Mucosa of gallbladder (tissue), 1 donor: ENCODE data around the gene ADGRA1. TPM values are rescaled to one million over a fixed set of nuclear protein-coding genes. Genes with fewer than 3 reads are reported as not detected.

Experiments used
- DNase-seq: peaks from one replicate; pipeline ENCODE4 v3.0.0-alpha.2; 2020; ENCODE audit warnings: low spot score
- total RNA-seq: library from RNA; stranded (reverse); gene quantifications from one replicate; pipeline ENCODE4 v1.2.1, GENCODE V29; 2021
- donor health status: DM: no; HTN: no; CAD: no.

Gene ADGRA1
- total RNA-seq, 1 donor from 2014 or later, result not detected

DNA sequence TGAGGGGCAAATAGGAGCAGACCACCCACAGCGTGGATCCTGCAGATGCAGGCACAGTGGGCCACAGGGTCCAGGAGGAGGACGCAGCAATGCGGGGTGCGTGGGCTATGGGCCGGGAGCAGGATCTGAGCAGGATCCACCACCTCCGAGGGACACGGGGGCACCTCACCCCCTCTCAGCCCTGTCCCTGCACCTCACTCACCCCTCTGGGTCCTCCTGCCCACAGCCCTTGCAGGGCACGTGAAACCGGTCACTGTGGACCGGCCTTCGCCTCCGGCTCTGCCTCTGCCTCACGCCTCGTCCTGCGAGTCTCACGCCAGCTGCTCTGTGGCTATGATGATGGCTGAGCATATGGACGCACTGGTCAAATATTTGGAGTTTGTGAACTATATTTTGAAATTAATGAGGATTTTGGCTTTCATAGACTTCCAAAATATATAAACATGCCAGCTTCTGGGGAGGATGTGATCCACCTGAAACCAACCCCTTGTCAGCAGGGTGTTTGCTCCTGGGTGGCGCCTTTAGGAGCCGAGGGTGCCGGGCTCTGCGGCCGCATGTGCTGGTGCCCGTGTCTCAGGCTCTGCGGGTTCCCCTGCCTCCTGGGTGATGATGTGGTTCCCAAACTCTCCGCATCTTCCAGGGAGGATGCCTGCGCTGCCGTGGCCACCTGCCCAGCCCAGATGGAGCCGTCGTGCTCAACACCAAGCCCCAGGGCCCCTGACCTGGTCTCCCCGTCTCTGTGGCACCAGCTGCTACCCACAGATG, 11.3 kb upstream of the ADGRA1 start:
- no peak for DNase-seq

DNA sequence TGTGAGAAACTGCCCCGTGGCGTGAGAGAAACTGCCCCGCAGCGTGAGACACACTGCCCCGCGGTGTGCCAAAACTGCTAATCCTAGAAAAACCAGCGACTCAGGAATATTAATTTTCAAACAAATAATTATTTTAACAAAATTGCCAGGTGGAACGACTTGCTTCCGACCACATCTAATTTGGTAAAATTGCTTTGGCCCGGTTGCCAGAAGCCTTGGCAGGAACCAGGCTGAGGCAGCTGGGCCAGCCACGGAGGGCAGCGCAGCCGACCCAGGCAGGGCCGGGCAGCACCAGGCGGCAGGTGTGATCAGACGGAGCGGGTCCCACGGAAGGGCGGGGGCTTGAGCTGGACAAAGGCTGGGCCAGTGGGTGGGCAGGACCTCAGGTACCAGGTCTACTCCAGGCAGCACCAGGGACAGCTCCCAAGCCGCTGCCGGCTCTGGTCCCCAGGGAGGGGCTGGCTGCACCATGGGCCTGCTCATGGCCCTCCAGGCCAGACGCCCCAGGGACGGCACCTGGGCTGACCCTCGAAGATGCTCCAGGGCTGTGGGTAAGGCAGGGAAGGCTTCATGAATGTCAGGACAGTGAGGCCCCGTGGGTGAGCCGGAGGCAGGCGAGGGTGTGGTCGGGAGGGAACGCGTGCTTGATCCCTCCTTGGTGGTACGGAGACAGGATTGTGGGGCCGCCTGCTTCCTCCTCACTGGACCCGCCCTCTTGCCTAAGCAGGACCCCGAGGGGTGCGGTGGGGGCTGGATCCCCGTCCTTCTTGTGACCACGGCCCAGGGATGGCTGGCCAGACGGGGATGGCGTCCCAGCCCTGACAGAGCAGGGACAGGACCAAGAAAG, 7.7 kb upstream of the ADGRA1 start:
- no peak for DNase-seq

DNA sequence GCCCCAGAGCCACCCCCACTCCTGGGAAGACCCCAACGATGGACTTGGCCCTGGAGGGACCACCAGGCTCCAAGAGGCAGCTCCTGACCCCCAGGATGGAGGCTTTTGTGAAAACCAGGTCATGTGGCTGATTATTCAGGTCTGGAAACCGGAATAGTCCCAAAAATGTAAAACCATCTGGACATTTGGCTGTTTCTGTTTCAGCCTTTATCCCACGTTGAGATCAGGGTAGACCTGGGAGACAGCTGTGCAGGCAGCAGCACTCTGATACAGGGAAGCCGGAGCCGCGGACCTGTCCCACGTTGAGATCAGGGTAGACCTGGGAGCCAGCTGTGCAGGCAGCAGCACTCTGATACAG, 7.1 kb upstream of the ADGRA1 start:
- DNase-seq, result no peak

DNA sequence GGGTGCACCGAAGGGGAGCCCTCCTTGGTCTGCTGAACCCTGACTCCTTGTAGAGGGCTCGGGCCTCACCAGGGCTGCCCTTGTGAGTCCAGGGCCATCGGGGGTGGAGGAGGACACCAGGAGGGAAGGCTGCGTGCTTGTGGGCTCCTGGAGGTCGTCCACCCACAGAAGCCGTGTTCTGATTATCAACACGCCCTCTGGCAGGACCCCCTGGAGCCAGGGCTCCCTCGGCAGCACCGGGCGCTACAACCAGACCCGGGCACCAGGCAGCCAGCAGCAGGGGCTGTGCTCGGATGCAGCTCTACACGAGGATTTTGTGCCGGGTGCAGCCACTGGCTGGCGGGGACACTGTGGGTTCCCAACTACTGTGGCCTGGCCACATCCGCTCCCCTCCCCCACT, 6.1 kb upstream of the ADGRA1 start:
- DNase-seq, result no peak

DNA sequence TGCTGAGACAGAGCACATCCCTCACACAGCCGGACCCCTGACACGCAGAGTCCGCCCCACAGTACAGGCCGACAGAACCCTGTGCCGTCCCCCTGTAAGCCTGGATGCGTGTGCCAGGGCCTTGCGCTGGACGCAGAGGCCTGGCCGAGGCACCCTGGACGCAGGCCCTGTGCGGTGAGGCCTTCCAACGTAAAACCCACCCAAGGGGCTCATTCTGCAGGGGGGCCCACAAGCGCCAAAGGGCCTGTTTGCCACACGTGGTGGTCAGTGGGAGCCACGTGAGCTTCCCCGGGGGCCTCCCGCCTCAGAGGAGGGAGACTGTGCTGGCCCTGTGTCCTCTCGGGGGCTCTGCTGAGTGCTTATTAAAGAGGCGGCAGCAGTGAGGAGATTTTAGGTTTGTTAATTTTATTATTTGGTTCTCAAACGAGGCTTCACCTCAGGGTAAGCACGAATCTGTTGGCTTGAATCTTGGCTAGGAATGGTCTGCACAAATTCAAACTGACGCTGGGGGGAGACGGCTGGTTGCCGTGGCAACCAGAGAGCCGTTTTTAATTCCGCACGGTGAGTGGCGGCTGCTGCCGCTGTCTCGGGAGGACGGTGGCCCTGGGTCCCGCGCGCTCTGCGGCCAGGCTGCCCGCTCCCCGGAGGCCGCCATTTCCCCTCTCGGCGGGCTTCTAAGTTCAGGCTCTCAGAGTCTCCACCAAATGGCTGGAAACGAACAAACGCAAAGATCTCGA, 4.9 kb upstream of the ADGRA1 start:
- DNase-seq, result no peak

DNA sequence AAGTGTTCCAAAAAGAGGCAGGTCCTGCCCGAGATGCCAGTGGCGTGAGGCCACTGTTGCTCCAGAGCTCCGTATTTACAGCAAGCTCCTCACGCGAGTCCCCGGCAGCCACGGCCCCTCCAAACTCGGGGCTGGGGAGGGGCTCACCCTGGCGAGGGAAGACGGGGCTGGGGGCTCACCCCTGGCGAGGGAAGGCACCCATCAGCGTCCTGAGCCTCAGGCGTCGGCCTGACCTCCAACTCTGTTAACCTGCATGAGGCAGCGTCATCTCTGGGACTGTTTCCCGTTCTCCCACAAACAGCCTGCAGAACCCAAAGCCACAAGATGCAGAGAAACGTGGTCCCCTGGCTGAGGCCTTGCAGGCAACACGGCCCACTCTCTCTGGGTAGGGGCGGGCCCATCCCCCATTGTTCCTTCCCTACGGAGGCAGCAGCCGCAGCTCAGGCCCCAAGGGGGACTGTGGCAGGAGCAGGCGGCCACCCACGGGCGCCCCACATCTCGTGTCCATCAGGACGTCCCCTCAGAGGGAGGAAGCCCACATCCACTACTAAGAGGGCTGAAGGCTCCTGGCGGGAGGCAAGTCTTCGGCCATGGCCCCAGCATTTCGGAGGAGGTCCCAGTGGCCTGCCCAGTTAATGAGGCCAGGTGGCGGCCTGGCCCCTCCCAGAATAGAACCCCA, 4.2 kb upstream of the ADGRA1 start:
- DNase-seq, result no peak

DNA sequence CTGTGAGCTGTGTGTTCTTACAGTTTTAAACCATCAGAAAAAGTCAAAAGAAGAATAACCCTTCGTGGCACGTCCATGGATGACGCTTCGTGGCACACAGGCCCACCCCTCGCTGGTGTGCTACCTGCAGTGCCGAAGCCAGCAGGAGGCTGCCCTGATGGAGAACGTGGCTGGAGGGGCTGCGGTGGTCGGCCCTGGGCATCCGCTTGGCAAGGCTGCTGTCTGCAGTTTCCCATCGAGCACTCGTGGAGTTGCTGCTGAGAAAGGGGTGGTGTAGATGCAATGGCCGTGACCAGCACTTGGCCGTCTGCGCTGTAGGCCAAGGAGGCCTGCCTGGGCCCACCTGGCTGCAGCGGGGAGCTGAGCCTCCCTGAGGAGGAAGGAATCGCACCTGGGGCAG, 3.2 kb upstream of the ADGRA1 start:
- DNase-seq, result no peak

DNA sequence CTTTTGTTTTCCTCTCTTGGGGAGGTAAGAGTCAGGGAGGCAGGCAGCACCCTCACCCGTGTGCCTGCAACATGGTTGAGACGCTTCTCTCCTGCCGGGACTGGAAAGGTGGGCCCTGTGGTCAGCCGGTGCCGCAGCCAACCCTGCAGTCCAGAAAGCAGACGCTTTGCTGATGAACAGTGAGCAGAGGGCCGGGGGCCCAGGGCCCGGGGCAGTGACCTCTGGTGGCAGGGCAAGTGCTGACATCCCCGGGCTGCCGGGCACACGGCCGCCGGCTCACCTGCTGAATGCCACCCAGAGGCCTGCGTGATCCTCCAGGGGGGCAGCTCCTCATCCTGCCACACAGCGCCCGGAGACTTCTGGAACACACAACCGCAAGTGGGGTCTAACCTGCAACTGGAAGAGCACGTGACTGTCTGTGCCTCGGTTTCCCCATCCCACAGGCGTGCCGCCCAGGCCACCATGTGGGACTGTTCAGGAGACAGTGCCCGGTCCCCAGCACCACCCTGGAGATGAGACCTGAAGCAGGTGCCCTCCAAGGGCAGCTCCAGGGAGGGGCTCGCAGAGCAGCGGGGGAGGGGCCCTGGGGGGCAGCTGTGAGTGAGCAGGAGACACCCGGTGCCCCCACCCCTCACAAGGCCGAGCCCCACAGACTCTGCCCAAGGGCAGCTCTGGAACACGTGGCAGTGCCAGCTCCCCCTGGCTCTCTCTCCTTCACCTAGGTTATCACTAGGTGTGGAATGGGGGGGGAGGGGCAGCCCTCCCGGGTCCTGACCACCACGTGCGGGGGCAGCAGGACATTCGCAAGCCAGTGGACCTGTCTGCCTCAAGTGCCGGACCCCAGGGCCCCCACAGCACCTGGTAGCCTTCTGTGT, 2.2 kb upstream of the ADGRA1 start:
- DNase-seq, result no peak

DNA sequence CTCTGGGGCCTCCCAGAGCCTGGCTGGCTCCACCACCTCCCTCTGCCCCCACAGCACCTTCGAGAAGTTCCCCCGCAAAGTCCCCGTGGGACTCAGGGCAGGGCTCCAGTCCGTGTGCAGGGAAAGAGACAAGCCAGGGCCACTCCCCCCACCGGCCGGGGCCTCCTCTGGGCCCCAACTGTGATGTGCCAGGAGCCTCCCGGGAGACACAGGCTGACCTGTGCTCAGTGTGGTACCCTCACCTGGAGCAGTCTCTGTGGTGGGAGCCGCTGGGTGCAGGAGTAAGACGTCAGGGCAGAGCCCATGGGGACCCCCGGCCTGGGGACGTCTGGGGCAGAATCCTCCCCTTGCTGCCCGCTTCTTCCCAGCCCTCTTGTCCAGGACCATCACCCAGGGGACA, 1.5 kb upstream of the ADGRA1 start:
- DNase-seq, result no peak

DNA sequence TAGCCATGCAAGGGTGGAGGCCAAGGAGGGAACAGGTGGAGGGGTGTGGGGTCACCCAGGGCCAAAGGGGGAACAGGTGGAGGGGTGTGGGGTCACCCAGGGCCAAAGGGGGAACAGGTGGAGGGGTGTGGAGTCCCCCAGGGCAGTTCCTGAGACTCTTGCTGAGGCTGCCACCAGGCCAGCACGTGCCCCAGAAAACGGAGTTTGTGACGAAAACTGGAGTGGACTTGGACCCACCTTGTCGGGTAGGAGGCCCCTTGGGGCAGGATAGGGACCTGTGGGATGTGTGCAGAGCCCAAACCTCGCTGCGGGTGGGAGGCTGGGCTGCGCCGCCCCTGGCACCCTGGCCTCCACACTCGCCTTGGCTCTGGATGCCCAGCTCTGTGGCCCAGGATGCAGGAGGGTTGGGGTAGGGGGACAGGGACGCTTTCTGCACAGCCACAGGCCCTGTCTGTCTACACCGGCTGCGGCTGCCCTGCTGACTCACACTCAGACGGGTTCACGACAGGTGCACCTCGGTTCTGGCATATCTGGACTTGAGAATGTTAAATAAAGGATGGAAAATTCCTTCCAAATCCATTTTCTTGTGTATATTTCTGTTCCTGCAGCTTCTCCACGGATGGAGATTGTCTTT, 562 bp upstream of the ADGRA1 start:
- DNase-seq, result no peak

DNA sequence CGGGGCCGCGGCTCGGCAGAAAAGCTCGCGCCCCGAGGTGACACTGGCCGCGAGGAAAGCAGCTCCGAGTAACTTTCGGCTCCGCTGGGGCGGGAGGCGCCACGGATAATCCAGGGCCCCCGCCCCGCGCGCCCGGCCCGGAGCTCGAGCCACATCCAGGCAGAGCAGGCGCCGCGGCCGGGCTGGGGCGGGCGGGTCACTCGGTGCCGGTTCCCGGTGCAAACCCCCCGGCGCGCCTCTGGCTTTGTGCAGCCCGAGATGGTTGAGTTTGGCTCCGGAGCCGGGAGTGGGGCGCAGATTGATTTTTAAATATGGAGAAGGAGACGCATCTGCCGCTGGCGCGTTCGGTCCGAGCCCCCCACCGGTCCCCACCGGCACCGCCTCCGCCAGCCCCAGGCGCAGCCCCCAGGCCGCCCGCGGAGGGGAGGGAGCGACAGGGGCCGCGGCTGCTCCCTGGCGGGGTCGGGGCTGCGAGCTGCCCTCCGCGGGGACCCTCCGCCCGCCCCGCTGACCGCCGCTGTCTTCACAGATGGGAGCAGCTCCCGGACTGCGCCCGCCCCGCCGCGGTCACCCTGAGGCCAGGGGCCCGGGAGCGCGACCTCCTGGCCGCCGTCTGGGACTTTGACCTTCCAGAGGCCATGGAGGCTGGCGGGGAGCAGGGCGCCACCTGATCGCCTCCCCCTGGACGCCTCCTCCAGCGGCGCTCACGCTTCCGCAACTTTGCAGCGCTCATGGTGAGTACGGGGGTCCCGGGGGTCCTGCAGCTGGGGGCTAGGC, 643 bp downstream of the ADGRA1 start:
- no peak for DNase-seq

DNA sequence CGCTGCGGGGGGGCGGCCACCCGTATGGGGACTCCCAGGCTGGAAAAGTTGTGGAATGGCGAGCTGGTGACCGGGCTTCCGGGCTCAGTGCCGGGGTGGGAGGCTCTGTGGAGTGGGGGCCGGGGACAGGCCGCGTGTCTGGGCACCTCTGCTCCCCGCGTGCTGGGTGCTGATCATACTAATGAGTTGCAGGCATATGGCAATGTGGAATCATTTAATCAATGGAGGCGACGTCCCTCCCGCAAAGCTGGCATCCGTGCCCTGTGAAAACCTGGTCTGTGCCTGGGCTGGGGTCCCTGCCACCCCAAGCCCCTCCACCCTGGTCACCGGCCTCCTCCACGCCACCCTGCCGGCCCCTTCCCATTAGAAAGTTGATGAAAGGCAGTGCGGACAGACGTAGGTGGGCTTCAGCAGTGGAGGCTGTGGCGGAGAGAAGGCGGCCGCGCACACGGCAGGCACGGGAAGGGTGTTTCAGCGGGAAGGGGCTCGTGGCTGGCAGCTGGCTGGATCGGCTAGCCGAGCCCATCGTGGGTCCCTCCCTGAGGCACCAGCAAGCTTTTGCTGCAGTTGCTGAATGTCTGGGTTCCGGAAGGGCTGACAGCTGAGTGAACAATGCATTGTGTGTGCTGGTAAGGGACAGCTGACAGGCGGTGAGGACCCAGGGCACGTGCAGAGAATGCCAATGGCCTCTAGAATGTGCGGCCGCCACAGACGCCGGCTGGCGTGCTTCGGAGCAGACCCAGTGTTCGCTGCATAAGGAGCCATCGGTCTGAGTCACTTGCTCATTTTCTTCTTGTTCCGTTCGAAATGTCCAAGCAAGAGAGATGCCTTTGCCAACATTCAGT, 1.5 kb downstream of the ADGRA1 start:
- no peak for DNase-seq

DNA sequence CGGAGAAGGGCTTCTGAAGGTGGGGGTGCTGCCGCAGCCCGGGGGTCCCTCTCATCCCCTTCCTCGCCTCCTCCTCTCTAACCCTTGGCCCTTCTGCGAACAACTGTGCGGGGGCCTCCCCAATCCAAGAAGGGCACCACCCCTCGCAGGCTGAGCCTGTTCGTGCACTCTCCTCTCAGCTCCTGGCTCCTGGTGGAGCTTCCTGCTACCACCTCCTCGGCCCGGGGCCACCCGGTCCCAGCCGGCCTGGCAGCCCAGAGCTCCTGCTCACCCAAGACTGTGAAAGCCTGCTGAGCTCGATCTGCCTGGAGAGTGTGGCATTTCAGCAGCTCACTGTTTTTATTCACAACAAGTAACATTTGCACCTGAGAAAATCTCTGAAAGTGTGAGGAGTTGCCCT, 2.4 kb downstream of the ADGRA1 start:
- DNase-seq, result no peak

DNA sequence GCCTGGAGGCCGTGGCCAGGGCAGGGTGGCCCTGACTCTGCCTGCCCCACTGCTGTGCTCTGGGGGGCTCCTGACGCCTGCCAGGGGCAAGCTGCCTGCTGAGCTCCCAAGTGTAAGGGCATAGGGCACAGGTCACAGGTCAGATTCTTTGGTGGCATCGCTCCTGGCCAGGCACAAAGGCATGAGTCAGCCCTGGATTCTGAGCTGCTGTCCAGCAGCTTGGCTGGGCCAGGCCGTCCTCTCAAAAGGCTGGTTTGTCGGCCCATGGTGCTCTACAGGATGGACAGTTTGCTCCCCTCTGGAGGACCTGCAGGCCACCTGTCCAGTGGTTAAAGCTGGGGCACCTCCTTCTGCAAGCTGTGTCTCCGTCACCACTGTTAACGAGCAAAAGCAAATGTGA, 2.9 kb downstream of the ADGRA1 start:
- no peak for DNase-seq

DNA sequence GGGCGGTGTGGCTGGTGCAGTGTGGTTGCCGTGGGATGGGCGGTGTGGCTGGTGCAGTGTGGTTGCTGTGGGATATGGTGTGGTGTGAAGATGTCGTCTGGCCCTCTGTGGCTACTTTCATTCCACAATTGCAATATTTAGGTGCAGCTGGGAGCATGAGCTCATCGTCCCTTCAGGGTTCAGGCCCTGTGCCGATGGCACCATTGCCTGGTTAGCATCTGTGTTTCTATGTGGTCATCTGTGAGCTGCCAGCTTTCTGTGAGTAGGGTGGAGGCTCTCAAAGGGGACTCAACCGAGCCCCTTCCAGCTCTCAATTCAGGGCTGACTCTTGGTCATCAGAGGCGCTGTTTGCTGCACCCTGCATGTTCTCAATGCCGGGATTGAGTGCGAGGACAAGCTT, 3.6 kb downstream of the ADGRA1 start:
- DNase-seq, result no peak

DNA sequence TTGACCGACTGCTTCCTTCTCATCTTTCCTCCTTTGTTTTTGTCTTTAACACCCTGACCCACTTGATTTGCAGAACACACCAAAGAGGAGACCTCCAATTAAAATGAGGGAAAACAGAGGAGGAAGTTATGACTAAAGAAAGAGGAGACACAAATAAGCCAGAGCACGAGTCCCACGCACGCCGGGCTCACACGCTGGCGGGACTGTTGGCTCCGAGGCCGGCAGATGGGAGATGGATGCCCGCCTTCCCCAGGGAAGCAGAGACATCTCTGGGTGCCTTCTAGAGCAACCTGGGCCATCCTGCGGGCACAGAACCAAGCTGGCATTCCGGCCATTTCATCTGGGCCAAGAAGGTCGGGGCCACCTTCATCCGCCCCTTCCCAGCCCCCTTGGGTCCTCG, 5.6 kb downstream of the ADGRA1 start:
- DNase-seq, result no peak

DNA sequence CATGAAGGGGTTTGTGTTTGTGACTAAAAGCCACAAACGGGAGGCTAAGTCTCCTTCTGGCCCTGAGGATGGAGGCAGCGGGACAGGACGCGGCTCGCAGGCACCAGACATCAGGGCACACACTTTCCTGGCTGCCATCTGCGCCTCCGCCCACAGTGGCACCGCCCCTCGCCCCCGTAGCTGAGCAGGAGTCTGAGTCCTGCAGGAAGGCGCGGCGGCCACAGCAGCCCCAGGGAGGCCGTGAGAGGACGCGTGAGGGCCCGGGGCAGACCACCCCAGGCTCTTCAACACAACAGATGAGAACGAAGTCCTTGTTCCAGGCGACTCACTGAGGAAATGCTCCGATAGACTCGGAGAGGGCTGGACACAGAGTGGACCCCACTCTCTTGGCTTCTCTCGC, 6.6 kb downstream of the ADGRA1 start:
- DNase-seq, result no peak

DNA sequence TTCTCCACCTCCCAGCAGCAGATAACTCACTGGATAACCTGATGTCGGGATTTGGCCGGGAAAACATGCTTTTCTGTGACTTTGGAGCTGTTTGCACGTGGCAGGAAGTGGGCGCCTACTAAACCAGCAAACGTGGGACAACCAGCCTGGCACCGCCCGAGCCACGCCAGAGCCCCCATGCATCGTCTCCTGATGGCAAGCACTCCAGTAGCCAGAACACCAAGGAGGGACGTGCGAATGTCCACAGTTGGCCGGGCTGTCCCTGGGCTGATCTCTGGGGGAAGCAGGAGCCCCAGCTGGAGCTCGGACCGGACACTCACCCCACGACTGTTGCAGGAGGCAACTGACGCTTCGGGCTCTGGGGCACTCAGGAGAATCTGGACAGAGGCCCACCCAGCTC, 7.1 kb downstream of the ADGRA1 start:
- no peak for DNase-seq

DNA sequence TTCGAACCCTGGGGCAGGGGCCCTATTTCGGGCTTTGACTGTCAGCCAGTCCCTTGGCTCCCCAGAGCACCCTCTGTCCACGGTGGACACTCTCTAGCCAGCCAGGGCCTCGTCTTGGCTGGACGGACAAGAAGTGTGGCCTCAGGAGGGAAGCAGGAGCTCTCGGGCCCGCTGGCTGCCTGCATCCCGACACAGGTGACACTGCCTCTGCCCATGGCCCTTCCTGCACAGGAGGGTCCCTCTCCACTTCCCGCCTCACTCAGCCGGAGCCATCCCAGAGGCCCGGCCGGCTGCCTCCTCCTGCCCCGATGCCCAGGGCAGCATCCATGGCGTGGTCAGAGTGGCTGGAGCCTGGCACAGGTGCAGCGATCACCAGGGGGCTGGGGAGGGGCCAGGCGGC, 7.9 kb downstream of the ADGRA1 start:
- no peak for DNase-seq
